CD4-positive, alpha-beta T cell (primary cell): ENCODE data around the gene ACER3. TPM values are rescaled to one million over a fixed set of nuclear protein-coding genes. Genes with fewer than 3 reads are reported as not detected.
"Not testable (repeated sequence)": the region's sequence is repeated elsewhere in the genome, so short reads cannot be mapped to it uniquely, and the experiment has no call there.

Experiments used
- ATAC-seq: fragments of 200-7000 bp; cut with Tn5 transposase; one replicate; pipeline ENCODE4 v1.10.0; 2022; ENCODE audit warnings: mild to moderate bottlenecking; ENCODE audit not compliant: poor library complexity
- CTCF ChIA-PET: fragments of 350-600 bp; sonication (Branson Sonifier 250); formaldehyde crosslinking; loops from one replicate; lab custom pipeline; 2021; ENCODE audit warnings: antibody characterized with exemption, inconsistent platforms; lab: Charles Lee
- POLR2A ChIA-PET: fragments of 350-600 bp; sonication (Branson Sonifier 250); formaldehyde crosslinking; loops from one replicate; lab custom pipeline; 2021; ENCODE audit warnings: antibody characterized with exemption, inconsistent platforms; lab: Charles Lee
- DNase-seq, 14 experiments: peaks; one replicate each; pipeline ENCODE4 v3.0.0-alpha.2; 2013 to 2020; ENCODE audit warnings: mixed read lengths in 2 of 14
- H3K27ac ChIP-seq, 2 donors: one replicate each; pipeline versions ENCODE4 v1.5.1 to v1.7.0; 2013; ENCODE audit warnings: low read length in 2 of 2, low read depth in 1 of 2, mild to moderate bottlenecking in 1 of 2
- H3K27me3 ChIP-seq, 2 experiments: 1 replicate in 1 of 2; 2 replicates in 1 of 2; pipeline versions ENCODE4 v1.6.1 to v1.7.0; 2013; ENCODE audit warnings: low read length in 2 of 2, control low read depth in 1 of 2, mild to moderate bottlenecking in 1 of 2, moderate library complexity in 1 of 2; ENCODE audit not compliant: insufficient read depth in 2 of 2, control insufficient read depth in 1 of 2
- H3K36me3 ChIP-seq: one replicate; pipeline ENCODE4 v1.6.1; 2013; ENCODE audit warnings: low read length, control low read depth; ENCODE audit not compliant: insufficient read depth
- H3K4me1 ChIP-seq: one replicate; pipeline ENCODE4 v1.6.1; 2013; ENCODE audit warnings: low read length, control low read depth; ENCODE audit not compliant: insufficient read depth
- H3K4me3 ChIP-seq: one replicate; pipeline ENCODE4 v1.5.1; 2013; ENCODE audit warnings: mild to moderate bottlenecking, low read length, moderate library complexity
- H3K9me3 ChIP-seq, 2 experiments: 1 replicate in 1 of 2; 2 replicates in 1 of 2; pipeline versions ENCODE4 v1.6.1 to v1.7.0; 2013; ENCODE audit warnings: low read length in 2 of 2, mild to moderate bottlenecking in 2 of 2, control low read depth in 1 of 2, moderate library complexity in 1 of 2; ENCODE audit not compliant: control insufficient read depth in 1 of 2, insufficient read depth in 1 of 2
- H3K27ac Mint-ChIP-seq: one replicate; pipeline ENCODE4 v1.8.0; 2020; ENCODE audit warnings: mixed read lengths
- H3K27me3 Mint-ChIP-seq: one replicate; pipeline ENCODE4 v1.8.0; 2021; ENCODE audit warnings: mixed read lengths
- H3K36me3 Mint-ChIP-seq: one replicate; pipeline ENCODE4 v1.8.0; 2021; ENCODE audit warnings: low read depth, mixed read lengths
- H3K4me1 Mint-ChIP-seq: one replicate; pipeline ENCODE4 v1.8.0; 2021; ENCODE audit warnings: low read depth, mixed read lengths
- H3K4me3 Mint-ChIP-seq: one replicate; pipeline ENCODE4 v1.8.0; 2020; ENCODE audit warnings: mild to moderate bottlenecking, mixed read lengths
- H3K9me3 Mint-ChIP-seq: one replicate; pipeline ENCODE4 v1.8.0; 2020; ENCODE audit warnings: mixed read lengths
- intact Hi-C, 2 experiments: fragments of 100-400 bp; cut with DNase I in 1 of 2; cut with micrococcal nuclease in 1 of 2; formaldehyde crosslinking; loops; one replicate each; pipeline versions ENCODE4 v1.15.1 to v1.9.0; 2023 to 2025; cut with DNase I, micrococcal nuclease
- total RNA-seq, 174 experiments: library from RNA in 2 of 174; stranded (reverse) in 2 of 174; gene quantifications; one replicate each; pipeline ENCODE4 v1.2.3 and lab custom pipeline; 2021 to 2026
- TF ChIP-seq, protein P1 (sequence below): fragments of 200-600 bp; IDR thresholded peaks from one replicate; pipeline ENCODE4 v1.8.0; 2022; ENCODE audit warnings: antibody characterized with exemption, mild to moderate bottlenecking

ACER3 gene
- total RNA-seq, 2 experiments from 2014 or later: 6.4 to 7.0 TPM

- no peak overlapping the region for H3K27ac Mint-ChIP-seq
- ChIA-PET CTCF (no interaction called here), POLR2A (no interaction called here)
- intact Hi-C loops: no loop called here
- no peaks in the 10 kb centered on the region for H3K4me1 ChIP-seq
- DNase-seq (no peak), ATAC-seq (no peak)
- H3K27ac ChIP-seq: no peak overlapping the region
- no peaks in the 10 kb centered on the region for H3K36me3 Mint-ChIP-seq
- H3K4me3 Mint-ChIP-seq: no peak overlapping the region
- H3K4me3 ChIP-seq: no peak overlapping the region
- H3K9me3 ChIP-seq: peaks cover 8 to 28% of the 10 kb centered on the region in 2 experiments
- H3K4me1 Mint-ChIP-seq: no peaks in the 10 kb centered on the region
- no peaks in the 10 kb centered on the region for H3K36me3 ChIP-seq
- no peaks in the 10 kb centered on the region for H3K27me3 Mint-ChIP-seq
- TF ChIP-seq, protein P1, sequence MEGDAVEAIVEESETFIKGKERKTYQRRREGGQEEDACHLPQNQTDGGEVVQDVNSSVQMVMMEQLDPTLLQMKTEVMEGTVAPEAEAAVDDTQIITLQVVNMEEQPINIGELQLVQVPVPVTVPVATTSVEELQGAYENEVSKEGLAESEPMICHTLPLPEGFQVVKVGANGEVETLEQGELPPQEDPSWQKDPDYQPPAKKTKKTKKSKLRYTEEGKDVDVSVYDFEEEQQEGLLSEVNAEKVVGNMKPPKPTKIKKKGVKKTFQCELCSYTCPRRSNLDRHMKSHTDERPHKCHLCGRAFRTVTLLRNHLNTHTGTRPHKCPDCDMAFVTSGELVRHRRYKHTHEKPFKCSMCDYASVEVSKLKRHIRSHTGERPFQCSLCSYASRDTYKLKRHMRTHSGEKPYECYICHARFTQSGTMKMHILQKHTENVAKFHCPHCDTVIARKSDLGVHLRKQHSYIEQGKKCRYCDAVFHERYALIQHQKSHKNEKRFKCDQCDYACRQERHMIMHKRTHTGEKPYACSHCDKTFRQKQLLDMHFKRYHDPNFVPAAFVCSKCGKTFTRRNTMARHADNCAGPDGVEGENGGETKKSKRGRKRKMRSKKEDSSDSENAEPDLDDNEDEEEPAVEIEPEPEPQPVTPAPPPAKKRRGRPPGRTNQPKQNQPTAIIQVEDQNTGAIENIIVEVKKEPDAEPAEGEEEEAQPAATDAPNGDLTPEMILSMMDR: no peak
- no peaks in the 10 kb centered on the region for H3K27me3 ChIP-seq
- H3K9me3 Mint-ChIP-seq: peaks cover 3% of the 10 kb centered on the region
Observed at GRCh38 chr11:77058900-77059299, 198.2 kb downstream of the ACER3 start.

- no peaks in the 10 kb centered on the region for H3K36me3 Mint-ChIP-seq
- no peak overlapping the region for H3K4me3 ChIP-seq
- H3K4me3 Mint-ChIP-seq: no peak overlapping the region
- CTCF ChIA-PET: no interaction called here
- no peaks in the 10 kb centered on the region for H3K27me3 ChIP-seq
- no peak overlapping the region for H3K27ac Mint-ChIP-seq
- no peaks in the 10 kb centered on the region for H3K4me1 Mint-ChIP-seq
- peaks cover 3% of the 10 kb centered on the region for H3K9me3 Mint-ChIP-seq
- no peak overlapping the region for H3K27ac ChIP-seq
- H3K36me3 ChIP-seq: no peaks in the 10 kb centered on the region
- DNase-seq (no peak), ATAC-seq (no peak)
- H3K4me1 ChIP-seq: no peaks in the 10 kb centered on the region
- POLR2A ChIA-PET: no interaction called here
- intact Hi-C loops: loop anchor here in 1 of 2 experiments (10.0 kb wide), 2 partner anchors 415 to 1515 kb away; partner anchors contain the start of genes NARS2 and PAK1
- TF ChIP-seq, protein P1: no peak
- H3K9me3 ChIP-seq: peaks cover 8 to 28% of the 10 kb centered on the region in 2 experiments
- no peaks in the 10 kb centered on the region for H3K27me3 Mint-ChIP-seq
Observed at GRCh38 chr11:77059806-77060205, 199.1 kb downstream of the ACER3 start.

GRCh38 chr11:77060234-77060633, 199.5 kb downstream of the ACER3 start:
- CTCF ChIA-PET: no interaction called here

GRCh38 chr11:77061258-77061657, 200.5 kb downstream of the ACER3 start:
- CTCF ChIA-PET, POLR2A ChIA-PET: not testable (repeated sequence)
- intact Hi-C loops: loop anchor here in 1 of 2 experiments (10.0 kb wide), 2 partner anchors 414 to 1514 kb away; partner anchors contain the start of genes NARS2 and PAK1

More at GRCh38 chr11:77060234-77060633, 199.5 kb downstream of the ACER3 start:
- H3K27me3 ChIP-seq: no peaks in the 10 kb centered on the region
- H3K36me3 ChIP-seq: no peaks in the 10 kb centered on the region
- H3K4me1 ChIP-seq: no peaks in the 10 kb centered on the region
- H3K27ac ChIP-seq: no peak overlapping the region
- no peak overlapping the region for H3K4me3 Mint-ChIP-seq
- peaks cover 3% of the 10 kb centered on the region for H3K9me3 Mint-ChIP-seq
- H3K4me3 ChIP-seq: no peak overlapping the region
- POLR2A ChIA-PET: no interaction called here
- no peaks in the 10 kb centered on the region for H3K36me3 Mint-ChIP-seq
- DNase-seq (no peak), ATAC-seq (no peak)
- H3K4me1 Mint-ChIP-seq: no peaks in the 10 kb centered on the region
- H3K27me3 Mint-ChIP-seq: no peaks in the 10 kb centered on the region
- intact Hi-C loops: loop anchor here in 1 of 2 experiments (10.0 kb wide), 2 partner anchors 415 to 1515 kb away; partner anchors contain the start of genes NARS2 and PAK1
- no peak overlapping the region for H3K27ac Mint-ChIP-seq
- TF ChIP-seq, protein P1: no peak
- peaks cover 8 to 28% of the 10 kb centered on the region in 2 experiments for H3K9me3 ChIP-seq

More at GRCh38 chr11:77061258-77061657, 200.5 kb downstream of the ACER3 start:
- H3K9me3 ChIP-seq: peaks cover 2 to 20% of the 10 kb centered on the region in 2 experiments
- not testable (repeated sequence) for ATAC-seq, H3K4me3 Mint-ChIP-seq, H3K9me3 Mint-ChIP-seq, H3K4me3 ChIP-seq, H3K27ac Mint-ChIP-seq, DNase-seq, H3K27ac ChIP-seq, H3K36me3 ChIP-seq, H3K4me1 ChIP-seq, H3K27me3 Mint-ChIP-seq, H3K36me3 Mint-ChIP-seq, H3K4me1 Mint-ChIP-seq, H3K27me3 ChIP-seq
